Effector memory CD4-positive, alpha-beta T cell (primary cell): Measurements from ENCODE around the gene ZFAND5.

Experiments
- DNase-seq, 3 donors: peaks; one replicate each; pipeline ENCODE4 v3.0.0-alpha.2; 2020
- H3K27ac ChIP-seq: 2 replicates; pipeline ENCODE4 v1.7.0; 2013; ENCODE audit warnings: mild to moderate bottlenecking, low read length, moderate library complexity; ENCODE audit not compliant: insufficient read depth, poor library complexity, severe bottlenecking
- H3K27me3 ChIP-seq: replicated peaks from 2 replicates; pipeline ENCODE4 v1.7.0; 2013; ENCODE audit warnings: mild to moderate bottlenecking, low read length; ENCODE audit not compliant: insufficient read depth, control insufficient read depth, poor library complexity, severe bottlenecking
- H3K36me3 ChIP-seq: 2 replicates; pipeline ENCODE4 v1.7.0; 2013; ENCODE audit warnings: mild to moderate bottlenecking, low read length, moderate library complexity; ENCODE audit not compliant: control insufficient read depth, insufficient read depth
- H3K4me1 ChIP-seq: 2 replicates; pipeline ENCODE4 v1.7.0; 2013; ENCODE audit warnings: low read length, mild to moderate bottlenecking; ENCODE audit not compliant: control insufficient read depth, insufficient read depth, poor library complexity, severe bottlenecking
- H3K4me3 ChIP-seq: 2 replicates; pipeline ENCODE4 v1.7.0; 2013; ENCODE audit warnings: low read length, low read depth, mild to moderate bottlenecking; ENCODE audit not compliant: insufficient read depth, poor library complexity, severe bottlenecking
- H3K9me3 ChIP-seq: 2 replicates; pipeline ENCODE4 v1.7.0; 2013; ENCODE audit warnings: mild to moderate bottlenecking, low read length, moderate library complexity; ENCODE audit not compliant: control insufficient read depth

Gene ZFAND5

DNA sequence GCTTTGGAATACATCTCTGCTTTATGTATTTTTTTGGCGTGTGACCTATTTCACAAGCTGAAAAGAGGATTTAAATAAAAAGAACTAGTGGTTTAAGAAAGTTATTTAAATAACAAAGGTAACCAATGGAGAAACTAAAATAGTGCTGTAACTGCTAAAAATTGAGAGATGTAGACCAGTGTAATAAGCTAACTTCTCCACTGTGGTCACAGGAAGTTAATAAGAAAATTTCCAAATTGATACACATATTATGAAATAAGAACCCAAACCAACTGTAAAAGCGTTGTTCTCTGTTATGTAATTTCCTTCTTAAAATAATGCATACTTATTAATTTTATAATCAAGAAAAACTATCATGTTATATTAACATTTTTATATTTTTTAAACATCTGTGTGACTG, 29.1 kb upstream of the ZFAND5 start:
- no peak overlapping the region for H3K27ac ChIP-seq
- H3K4me3 ChIP-seq, result no peak overlapping the region
- no peaks in the 10 kb centered on the region for H3K36me3 ChIP-seq
- H3K27me3 ChIP-seq, result no peaks in the 10 kb centered on the region
- H3K9me3 ChIP-seq, result no peaks in the 10 kb centered on the region
- H3K4me1 ChIP-seq, result no peaks in the 10 kb centered on the region
- no peak for DNase-seq

DNA sequence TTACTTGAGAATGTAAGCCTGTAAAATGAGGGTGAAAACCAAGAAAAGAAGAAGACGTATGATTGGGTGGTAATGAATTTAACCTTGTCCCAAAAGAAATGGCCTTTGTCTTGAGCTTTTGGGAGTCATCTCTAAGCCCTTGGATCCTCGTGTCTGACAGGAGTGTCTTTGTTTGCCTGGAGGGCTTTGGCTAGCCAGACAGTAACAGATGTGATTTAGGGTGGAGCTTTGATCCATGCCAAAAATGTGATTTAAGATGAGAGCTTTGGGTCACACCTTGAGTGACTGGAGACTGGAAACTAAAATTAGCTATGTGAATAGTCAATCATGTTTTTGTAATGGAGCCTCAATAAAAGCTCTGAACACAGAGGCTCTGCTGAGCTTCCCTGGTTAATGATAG, 25.9 kb upstream of the ZFAND5 start:
- H3K27ac ChIP-seq, result no peak overlapping the region
- no peak for DNase-seq
- no peak overlapping the region for H3K4me3 ChIP-seq
- no peaks in the 10 kb centered on the region for H3K9me3 ChIP-seq
- no peaks in the 10 kb centered on the region for H3K36me3 ChIP-seq
- H3K4me1 ChIP-seq, result no peaks in the 10 kb centered on the region
- H3K27me3 ChIP-seq, result no peaks in the 10 kb centered on the region

DNA sequence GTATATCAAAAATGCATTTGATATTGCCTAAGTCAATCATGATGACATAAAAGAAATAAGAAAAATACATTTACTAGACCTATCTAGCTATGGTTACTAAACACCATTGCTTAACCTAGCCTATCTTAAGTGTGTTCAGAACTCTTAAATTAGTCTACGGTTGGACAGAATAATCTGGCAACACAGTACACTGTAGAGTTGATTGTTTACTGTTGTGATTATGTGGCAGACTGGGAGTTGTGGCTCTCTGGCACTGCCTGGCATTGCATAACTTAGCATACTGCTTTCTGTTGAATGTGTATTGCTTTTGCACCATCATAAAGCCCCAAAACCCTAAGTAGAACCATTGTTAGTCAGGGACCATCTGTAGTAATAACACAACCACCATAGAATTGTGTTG, 21.2 kb upstream of the ZFAND5 start:
- Histone ChIP-seq H3K9me3 (no peaks in the 10 kb centered on the region), H3K36me3 (no peaks in the 10 kb centered on the region)
- DNase-seq, result no peak

DNA sequence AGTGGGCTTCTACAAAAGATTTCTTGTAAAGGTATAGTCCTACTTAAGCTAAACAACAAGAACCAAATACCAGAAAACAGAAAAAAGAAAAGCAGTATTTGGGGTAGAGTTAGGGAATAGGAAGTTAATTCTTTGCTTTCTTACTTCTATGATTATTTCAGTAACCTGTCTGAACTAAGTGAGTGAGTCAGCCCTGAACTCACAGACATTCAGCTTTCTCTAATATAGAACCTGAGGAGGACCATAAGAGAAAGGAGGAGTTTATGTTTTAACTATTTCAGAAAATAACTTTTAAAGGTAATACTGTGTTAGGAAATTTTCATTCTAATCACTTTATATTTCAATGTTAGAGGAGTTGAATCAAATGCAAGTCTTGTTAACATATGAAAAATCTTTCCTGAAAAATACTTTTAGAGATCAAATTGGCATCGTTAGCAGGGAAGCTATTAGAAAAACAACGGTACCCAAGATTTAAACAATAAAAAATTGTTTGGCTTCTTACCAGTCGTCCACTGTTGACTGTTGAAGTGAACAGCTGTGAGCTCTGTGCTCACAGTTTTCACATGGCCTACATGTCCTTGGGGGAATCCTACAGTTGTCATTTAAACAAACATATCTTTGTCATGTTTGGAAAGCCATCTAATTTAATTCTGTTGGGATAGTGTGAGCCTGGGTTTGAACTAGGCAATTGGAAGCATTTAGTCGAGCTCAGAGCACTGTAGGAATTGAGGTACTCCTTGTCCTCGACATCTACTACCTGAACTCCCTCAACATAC, 19.9 kb upstream of the ZFAND5 start:
- no peak overlapping the region for H3K27ac ChIP-seq

More for the DNA sequence above, 21.2 kb upstream of the ZFAND5 start:
- Histone ChIP-seq H3K4me3 (no peak overlapping the region), H3K27ac (no peak overlapping the region), H3K27me3 (no peaks in the 10 kb centered on the region), H3K4me1 (no peaks in the 10 kb centered on the region)

DNA sequence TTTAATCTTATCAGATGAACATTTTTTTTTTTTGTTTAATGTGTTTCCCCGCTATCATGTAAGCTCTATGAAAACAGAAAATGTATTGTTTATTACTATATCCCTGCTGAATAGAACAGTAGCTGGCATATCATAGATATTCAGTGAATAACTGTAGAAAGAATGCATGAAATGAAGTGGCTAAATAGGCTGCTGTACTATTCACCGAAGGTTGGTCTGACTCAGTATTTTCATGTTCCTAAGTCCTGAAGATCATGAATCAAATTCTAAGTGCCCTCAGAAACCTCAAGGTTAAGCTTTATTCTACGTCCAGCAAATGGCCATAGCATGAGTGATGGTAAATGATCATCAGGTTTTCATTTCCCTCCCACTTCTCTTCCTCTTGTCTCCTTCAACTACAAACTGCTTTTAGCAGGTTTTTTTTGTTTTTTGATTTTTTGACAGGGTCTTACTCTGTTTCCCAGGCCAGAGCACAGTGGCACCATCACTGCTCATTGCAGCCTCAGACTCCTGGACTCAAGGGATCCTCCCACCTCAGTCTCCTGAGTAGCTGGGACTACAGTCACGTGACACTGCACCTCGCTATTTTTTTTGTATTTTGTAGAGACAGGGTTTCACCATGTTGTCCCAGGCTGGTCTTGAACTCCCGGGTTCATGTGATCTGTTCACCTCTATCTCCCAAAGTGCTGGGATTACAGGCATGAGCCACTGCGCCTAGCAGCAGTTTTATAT, 19.1 kb upstream of the ZFAND5 start:
- H3K9me3 ChIP-seq, result no peaks in the 10 kb centered on the region
- DNase-seq, result no peak
- H3K36me3 ChIP-seq, result no peaks in the 10 kb centered on the region
- H3K4me1 ChIP-seq, result no peaks in the 10 kb centered on the region
- no peaks in the 10 kb centered on the region for H3K27me3 ChIP-seq
- H3K4me3 ChIP-seq, result no peak overlapping the region
- H3K27ac ChIP-seq, result no peak overlapping the region

More for the DNA sequence above, 19.9 kb upstream of the ZFAND5 start:
- Histone ChIP-seq H3K4me3 (no peak overlapping the region), H3K27me3 (no peaks in the 10 kb centered on the region), H3K4me1 (no peaks in the 10 kb centered on the region), H3K36me3 (no peaks in the 10 kb centered on the region), H3K9me3 (no peaks in the 10 kb centered on the region)
- no peak for DNase-seq

DNA sequence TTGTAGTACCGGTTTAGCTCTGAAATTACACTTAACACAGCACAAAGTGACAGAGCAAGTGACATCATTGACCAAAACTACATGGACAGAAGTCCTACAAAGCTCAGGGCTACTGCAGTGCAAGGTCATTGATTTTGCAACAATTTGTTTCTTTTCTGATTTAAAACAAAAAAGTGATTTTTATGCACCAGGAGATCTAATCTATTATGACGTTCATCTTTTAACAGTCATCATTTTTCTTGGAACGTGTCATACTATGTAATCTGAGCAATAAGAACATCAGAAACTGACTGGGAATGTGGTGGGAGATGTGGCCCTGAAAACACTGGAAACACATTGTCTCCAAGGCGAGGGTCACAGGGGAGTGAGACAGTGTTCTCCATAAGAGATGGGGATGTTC, 17.4 kb upstream of the ZFAND5 start:
- no peak for DNase-seq
- Histone ChIP-seq H3K4me3 (no peak overlapping the region), H3K36me3 (no peaks in the 10 kb centered on the region), H3K4me1 (no peaks in the 10 kb centered on the region), H3K9me3 (no peaks in the 10 kb centered on the region), H3K27ac (no peak overlapping the region), H3K27me3 (no peaks in the 10 kb centered on the region)

DNA sequence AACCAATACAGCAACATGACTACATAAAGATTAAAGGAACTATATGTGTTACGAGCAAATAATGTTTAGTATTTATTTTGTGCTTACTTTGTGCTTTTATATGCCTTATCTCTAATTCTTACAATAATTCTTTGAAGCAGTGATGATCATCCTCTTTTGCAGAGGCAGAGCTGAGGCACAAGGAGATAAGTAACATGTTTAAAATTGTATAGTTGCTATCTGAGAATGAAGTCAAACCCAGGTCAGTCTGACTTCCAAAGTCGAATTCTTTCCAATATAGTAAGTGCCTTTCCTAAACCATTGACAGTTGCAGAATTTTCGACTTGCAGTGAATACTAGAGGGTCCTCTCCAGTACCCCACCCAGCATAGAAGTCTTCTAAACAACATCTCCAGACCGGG, 12.0 kb upstream of the ZFAND5 start:
- DNase-seq, result no peak
- Histone ChIP-seq H3K36me3 (no peaks in the 10 kb centered on the region), H3K27ac (no peak overlapping the region), H3K4me1 (no peaks in the 10 kb centered on the region), H3K4me3 (no peak overlapping the region), H3K27me3 (no peaks in the 10 kb centered on the region), H3K9me3 (no peaks in the 10 kb centered on the region)

DNA sequence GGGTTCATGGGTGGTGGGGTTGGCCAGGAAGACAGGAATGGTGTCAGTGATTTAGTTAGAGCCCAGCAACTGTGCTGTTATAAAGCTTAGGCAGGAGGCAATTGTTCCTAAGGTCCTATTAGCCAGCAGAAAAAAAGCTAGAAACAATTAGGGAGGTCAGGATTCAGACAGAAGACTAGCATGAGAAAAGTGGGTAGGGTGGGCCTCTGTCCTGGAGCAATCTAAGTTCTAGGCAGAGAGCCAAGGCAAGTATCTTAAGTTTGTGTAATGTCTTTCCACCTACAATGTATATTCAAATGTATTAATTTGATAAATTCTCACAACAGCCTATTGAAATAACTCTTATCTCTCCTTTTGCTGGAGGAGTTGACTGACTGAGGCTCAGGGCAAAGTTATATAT, 6.1 kb upstream of the ZFAND5 start:
- no peaks in the 10 kb centered on the region for H3K9me3 ChIP-seq
- no peak overlapping the region for H3K4me3 ChIP-seq
- no peak for DNase-seq
- H3K36me3 ChIP-seq, result no peaks in the 10 kb centered on the region
- no peak overlapping the region for H3K27ac ChIP-seq
- H3K27me3 ChIP-seq, result no peaks in the 10 kb centered on the region
- no peaks in the 10 kb centered on the region for H3K4me1 ChIP-seq

DNA sequence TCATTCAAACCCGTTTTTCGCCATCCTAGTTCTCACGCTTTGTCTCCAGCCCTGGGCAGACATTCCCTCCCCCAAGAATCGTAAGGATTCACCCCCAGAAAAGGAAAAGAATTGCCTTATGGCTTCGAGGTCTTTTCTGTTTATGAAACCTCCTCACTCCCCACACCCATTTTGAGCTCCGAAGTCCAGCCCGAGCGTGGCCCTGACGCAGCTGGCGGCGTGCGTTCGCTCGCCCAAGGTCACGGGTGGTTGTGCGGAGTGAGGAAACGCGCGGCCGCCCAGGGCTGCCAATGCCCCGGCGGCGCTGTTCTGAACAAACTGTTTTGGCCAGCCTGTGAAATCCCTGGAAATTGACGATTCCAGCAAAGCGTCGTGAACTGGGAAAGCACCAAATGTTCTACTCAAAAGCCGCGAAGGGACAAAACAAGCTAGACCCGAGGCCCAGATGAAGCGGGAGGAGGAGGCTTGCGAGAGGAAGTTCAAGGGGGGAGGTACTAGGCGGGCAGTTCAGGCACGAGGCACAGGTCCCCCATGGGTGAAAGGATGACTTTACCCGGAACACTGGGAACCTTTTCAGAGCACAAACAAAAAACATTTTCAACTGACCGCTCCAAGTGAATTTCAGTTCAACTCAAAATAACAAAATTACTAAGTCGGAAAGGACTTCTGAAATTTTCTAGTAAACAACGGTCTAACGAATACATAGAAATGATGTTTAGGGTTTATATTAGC, 683 bp upstream of the ZFAND5 start:
- H3K9me3 ChIP-seq, result no peaks in the 10 kb centered on the region
- peak overlapping the region; percentile 98 for H3K27ac ChIP-seq
- peak overlapping the region; percentile 94 for H3K4me3 ChIP-seq
- peaks cover 23% of the 10 kb centered on the region for H3K4me1 ChIP-seq
- no peaks in the 10 kb centered on the region for H3K36me3 ChIP-seq
- DNase-seq, result peak; percentile 32 to 47 (median 40)
- H3K27me3 ChIP-seq, result no peaks in the 10 kb centered on the region
